GM19023 (cell line): ENCODE data around the gene TPSG1.
"Not testable (repeated sequence)": the region's sequence is repeated elsewhere in the genome, so short reads cannot be mapped to it uniquely, and the experiment has no call there.

Experiments
- ATAC-seq: cut with Tn5 transposase; IDR thresholded peaks from one replicate; pipeline ENCODE4 v1.9.1; 2021; ENCODE audit warnings: mild to moderate bottlenecking, moderate library complexity; ENCODE audit not compliant: unreplicated experiment

Gene TPSG1

GRCh38 chr16:1225051-1225451, at the start of gene TPSG1:
TPSG1 (minus strand) TSS chr16:1225268; CDS start chr16:1225252, 16 bp downstream.
- no peak for ATAC-seq

GRCh38 chr16:1274767-1275166, 49.7 kb upstream of the TPSG1 start:
- no peak for ATAC-seq

GRCh38 chr16:1273816-1274215, 48.7 kb upstream of the TPSG1 start:
- ATAC-seq = no peak

GRCh38 chr16:1272453-1273198, 47.6 kb upstream of the TPSG1 start:
- ATAC-seq = no peak

GRCh38 chr16:1271724-1272413, 46.8 kb upstream of the TPSG1 start:
- not testable (repeated sequence) for ATAC-seq

GRCh38 chr16:1271380-1271723, 46.3 kb upstream of the TPSG1 start:
- no peak for ATAC-seq

GRCh38 chr16:1269418-1269817, 44.4 kb upstream of the TPSG1 start:
- ATAC-seq = not testable (repeated sequence)

- no peak for ATAC-seq
Observed at GRCh38 chr16:1265826-1266225, 40.8 kb upstream of the TPSG1 start.

GRCh38 chr16:1265090-1265630, 40.1 kb upstream of the TPSG1 start:
- no peak for ATAC-seq

- no peak for ATAC-seq
Observed at GRCh38 chr16:1264345-1265089, 39.4 kb upstream of the TPSG1 start.

- no peak for ATAC-seq
Observed at GRCh38 chr16:1263591-1264344, 38.7 kb upstream of the TPSG1 start.

GRCh38 chr16:1262846-1263221, 37.8 kb upstream of the TPSG1 start:
- no peak for ATAC-seq

- no peak for ATAC-seq
Observed at GRCh38 chr16:1262210-1262845, 37.3 kb upstream of the TPSG1 start.

- ATAC-seq = no peak
Observed at GRCh38 chr16:1261131-1261892, 36.2 kb upstream of the TPSG1 start.

- ATAC-seq = no peak
Observed at GRCh38 chr16:1260101-1260680, 35.1 kb upstream of the TPSG1 start.

- ATAC-seq = no peak
Observed at GRCh38 chr16:1259760-1260068, 34.6 kb upstream of the TPSG1 start.

GRCh38 chr16:1258906-1259759, 34.1 kb upstream of the TPSG1 start:
- ATAC-seq = no peak

GRCh38 chr16:1258225-1258600, 33.1 kb upstream of the TPSG1 start:
- ATAC-seq = no peak
